ENCODE data around the gene SNRPB2.

SNRPB2 gene

DNA sequence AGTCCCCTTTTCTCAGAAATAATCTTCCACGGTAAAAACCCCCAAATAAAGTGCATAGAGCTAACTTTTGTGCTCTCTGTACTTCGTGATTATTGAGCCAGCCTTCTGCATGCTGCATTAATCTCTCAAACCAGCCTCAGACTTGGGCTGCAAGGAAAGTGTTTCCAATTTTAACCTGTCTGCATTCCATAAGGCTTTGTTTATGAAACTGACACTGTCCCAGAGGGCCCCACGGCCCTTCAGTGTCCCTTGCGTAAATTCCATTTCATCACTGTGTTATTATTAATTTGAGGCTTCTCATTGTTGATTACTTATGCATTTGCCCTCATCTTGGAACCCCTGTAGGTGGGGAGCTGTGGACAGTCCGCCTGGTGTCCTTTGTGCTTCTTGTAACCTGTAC, 15.6 kb upstream of the SNRPB2 start:
- no peak for DNase-seq (ENCODE audit: low spot score)
- TF ChIP-seq, protein P1, sequence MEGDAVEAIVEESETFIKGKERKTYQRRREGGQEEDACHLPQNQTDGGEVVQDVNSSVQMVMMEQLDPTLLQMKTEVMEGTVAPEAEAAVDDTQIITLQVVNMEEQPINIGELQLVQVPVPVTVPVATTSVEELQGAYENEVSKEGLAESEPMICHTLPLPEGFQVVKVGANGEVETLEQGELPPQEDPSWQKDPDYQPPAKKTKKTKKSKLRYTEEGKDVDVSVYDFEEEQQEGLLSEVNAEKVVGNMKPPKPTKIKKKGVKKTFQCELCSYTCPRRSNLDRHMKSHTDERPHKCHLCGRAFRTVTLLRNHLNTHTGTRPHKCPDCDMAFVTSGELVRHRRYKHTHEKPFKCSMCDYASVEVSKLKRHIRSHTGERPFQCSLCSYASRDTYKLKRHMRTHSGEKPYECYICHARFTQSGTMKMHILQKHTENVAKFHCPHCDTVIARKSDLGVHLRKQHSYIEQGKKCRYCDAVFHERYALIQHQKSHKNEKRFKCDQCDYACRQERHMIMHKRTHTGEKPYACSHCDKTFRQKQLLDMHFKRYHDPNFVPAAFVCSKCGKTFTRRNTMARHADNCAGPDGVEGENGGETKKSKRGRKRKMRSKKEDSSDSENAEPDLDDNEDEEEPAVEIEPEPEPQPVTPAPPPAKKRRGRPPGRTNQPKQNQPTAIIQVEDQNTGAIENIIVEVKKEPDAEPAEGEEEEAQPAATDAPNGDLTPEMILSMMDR (IDR thresholded peaks at IDR 0.05; ENCODE audit: borderline replicate concordance, control extremely low read depth, extremely low read depth, insufficient read depth, missing control alignments): no peak
- in situ Hi-C loops (cut with MboI; ENCODE audit: low sequenced_read_pairs, unreplicated experiment): no loop called here

DNA sequence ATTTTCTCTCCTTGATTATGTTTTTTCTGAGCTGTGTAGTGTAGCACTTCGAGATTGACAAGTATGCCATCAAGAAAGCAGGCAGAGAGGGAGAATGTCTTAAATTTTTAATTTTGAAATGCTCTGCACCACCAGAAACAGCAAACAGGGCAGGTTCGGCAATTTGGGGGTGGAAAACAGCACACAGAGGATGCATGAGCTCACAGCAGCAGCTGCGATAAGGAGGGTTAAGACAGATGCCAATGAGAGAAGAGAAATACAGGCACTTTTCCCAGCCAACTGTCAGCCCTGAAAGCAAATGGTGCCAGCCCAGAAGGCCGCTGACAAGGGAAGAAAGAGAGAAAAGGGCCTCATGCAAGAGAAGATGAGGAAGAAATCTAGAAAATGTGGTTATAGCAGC, 15.1 kb upstream of the SNRPB2 start:
- in situ Hi-C loops (cut with MboI; ENCODE audit: low sequenced_read_pairs, unreplicated experiment): no loop called here
- DNase-seq (ENCODE audit: low spot score): no peak
- TF ChIP-seq, protein P1 (IDR thresholded peaks at IDR 0.05; ENCODE audit: borderline replicate concordance, control extremely low read depth, extremely low read depth, insufficient read depth, missing control alignments): no peak

DNA sequence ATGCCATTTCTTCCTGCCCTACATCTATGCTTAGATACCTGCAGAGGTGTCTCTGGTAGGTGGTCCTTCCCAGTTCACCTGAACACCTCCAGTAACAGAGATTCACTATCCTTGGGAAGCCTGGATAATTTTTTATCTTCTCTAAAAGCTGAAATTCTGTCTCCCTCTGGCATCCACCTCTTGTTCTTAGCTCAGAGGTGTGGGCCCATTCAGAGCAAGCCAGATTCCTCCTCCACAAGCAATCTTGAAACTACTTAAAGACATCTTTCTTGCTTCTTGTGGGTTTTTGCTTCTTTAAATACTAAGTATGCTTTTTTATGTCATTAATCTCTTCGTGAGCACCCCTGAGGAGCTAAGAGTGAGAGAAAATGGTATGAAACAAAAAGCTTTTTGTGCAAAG, 10.4 kb upstream of the SNRPB2 start:
- TF ChIP-seq, protein P1 (IDR thresholded peaks at IDR 0.05; ENCODE audit: borderline replicate concordance, control extremely low read depth, extremely low read depth, insufficient read depth, missing control alignments): no peak
- no peak for DNase-seq (ENCODE audit: low spot score)
- in situ Hi-C loops (cut with MboI; ENCODE audit: low sequenced_read_pairs, unreplicated experiment): no loop called here

DNA sequence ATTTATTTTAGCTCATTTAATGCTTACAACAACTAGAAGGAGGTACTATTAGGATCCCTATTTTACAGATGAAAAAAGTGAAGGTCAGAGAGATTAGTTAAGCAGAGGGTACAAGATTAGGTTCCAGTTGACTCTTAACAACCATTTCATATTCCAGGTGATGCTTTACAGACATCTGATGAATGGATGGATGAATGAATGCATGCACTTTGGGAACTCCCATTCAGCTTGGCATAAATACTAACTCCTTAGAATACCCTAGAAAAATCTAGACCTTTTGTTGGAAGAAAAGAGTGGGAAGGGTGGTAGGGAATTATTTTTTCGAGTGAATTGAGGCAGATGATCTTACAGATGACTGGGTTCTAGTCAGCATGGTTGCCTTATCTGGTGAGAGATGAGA, 746 bp upstream of the SNRPB2 start:
- in situ Hi-C loops (cut with MboI; ENCODE audit: low sequenced_read_pairs, unreplicated experiment): no loop called here
- TF ChIP-seq, protein P1 (IDR thresholded peaks at IDR 0.05; ENCODE audit: borderline replicate concordance, control extremely low read depth, extremely low read depth, insufficient read depth, missing control alignments): no peak
- no peak for DNase-seq (ENCODE audit: low spot score)

DNA sequence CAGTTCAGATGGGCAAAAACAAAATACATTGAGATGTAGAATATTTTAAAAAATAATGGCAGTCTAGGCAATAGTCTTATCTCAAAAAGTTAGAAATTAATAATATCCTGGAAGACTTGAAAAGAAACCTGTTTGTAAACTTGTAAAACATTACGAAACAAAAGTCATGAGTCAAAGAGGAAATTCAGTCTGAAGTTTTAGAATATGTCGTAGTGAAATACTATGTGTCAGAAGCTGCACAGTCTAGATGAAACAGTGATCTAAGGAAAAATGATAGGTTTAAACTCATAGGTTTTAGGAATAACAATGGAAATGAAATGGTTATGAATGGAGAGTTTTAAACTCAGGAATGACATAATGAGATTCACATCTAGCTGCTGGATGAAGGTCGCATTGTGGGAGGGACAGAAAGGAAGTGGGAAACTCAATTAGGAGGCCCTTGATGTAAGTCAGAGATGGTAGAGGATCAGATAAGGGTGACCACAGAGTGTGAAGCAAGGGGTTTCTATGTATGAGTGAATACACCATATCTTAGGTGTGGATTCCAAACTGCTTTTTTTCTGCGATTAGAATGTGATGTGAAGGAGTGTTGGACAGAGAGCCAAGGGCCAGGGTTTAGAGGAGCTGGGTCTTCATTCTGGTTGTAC, 2.8 kb downstream of the SNRPB2 start:
- TF ChIP-seq, protein P1 (IDR thresholded peaks at IDR 0.05; ENCODE audit: borderline replicate concordance, control extremely low read depth, extremely low read depth, insufficient read depth, missing control alignments): no peak
- in situ Hi-C loops (cut with MboI; ENCODE audit: low sequenced_read_pairs, unreplicated experiment): no loop called here
- no peak for DNase-seq (ENCODE audit: low spot score)

DNA sequence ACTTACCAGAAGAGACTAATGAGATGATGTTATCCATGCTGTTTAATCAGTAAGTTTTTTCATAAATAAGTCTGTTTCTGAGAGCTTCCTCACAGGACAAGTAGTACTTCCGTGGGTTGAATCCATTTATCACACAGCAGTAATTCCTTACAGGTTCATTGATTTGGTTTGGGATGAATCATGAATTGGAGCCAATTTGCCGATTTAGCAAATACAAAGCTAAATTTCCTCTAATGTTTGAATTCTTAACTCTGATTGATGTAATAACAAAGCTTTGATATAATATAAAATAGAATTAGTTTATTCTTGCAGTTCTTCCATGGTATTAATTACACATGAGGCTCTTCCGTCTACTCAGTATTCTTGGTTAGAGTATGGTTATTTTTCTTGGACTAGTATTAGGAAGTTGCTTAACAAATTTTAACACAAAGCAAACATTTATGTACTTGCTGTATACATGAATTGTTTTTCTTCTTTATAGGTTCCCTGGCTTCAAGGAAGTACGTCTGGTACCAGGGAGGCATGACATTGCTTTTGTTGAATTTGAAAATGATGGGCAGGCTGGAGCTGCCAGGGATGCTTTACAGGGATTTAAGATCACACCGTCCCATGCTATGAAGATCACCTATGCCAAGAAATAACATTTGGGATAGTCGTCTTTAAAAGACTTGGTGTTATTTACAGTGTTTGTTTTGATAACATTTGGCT, 10.7 kb downstream of the SNRPB2 start:
- no peak for DNase-seq (ENCODE audit: low spot score)
- TF ChIP-seq, protein P1 (IDR thresholded peaks at IDR 0.05; ENCODE audit: borderline replicate concordance, control extremely low read depth, extremely low read depth, insufficient read depth, missing control alignments): no peak
- in situ Hi-C loops (cut with MboI; ENCODE audit: low sequenced_read_pairs, unreplicated experiment): no loop called here

All from GM13976 (cell line).